Stomach (tissue), 9 donors: ENCODE measurements around the gene SPECC1. TPM values are rescaled to one million over a fixed set of nuclear protein-coding genes. Genes with fewer than 3 reads are reported as not detected.

Source experiments
- DNase-seq, 2 donors: peaks; one replicate each; pipeline versions ENCODE4 v3.0.0 to v3.0.0-alpha.2; 2013 to 2019
- H3K27ac ChIP-seq, 5 donors: fragments of 200-600 bp in 4 of 5; sonication (generic) in 4 of 5; one replicate each; pipeline ENCODE4 v1.5.1; 2013 to 2019; ENCODE audit warnings: mild to moderate bottlenecking in 1 of 5, moderate library complexity in 1 of 5
- H3K27me3 ChIP-seq, 3 donors: fragments of 200-600 bp; sonication (generic); one replicate each; pipeline ENCODE4 v1.5.1; 2017 to 2019; ENCODE audit warnings: mixed run types in 1 of 3
- H3K36me3 ChIP-seq, 4 donors: fragments of 200-600 bp; sonication (generic); 1 replicate in 3 of 4; 2 replicates in 1 of 4; pipeline ENCODE4 v1.5.1; 2016 to 2019
- H3K4me1 ChIP-seq, 4 donors: fragments of 200-600 bp; sonication (generic); one replicate each; pipeline ENCODE4 v1.5.1; 2016 to 2019
- H3K4me3 ChIP-seq, 4 donors: fragments of 200-600 bp; sonication (generic) in 3 of 4; one replicate each; pipeline ENCODE4 v1.5.1; 2016 to 2019; ENCODE audit warnings: mild to moderate bottlenecking in 1 of 4
- H3K9me3 ChIP-seq, 4 donors: fragments of 200-600 bp; sonication (generic); one replicate each; pipeline ENCODE4 v1.5.1; 2016 to 2019
- CTCF ChIP-seq, 7 experiments: fragments of 450-650 bp in 4 of 7; fragments of 200-600 bp in 3 of 7; sonication (generic) in 3 of 7; IDR thresholded peaks; one replicate each; pipeline ENCODE4 v1.5.1; 2016 to 2019; ENCODE audit warnings: antibody characterized with exemption in 7 of 7, control low read depth in 2 of 7, mild to moderate bottlenecking in 1 of 7
- EP300 ChIP-seq: sonication (generic); formaldehyde crosslinking; IDR thresholded peaks from one replicate; pipeline ENCODE4 v1.6.1; 2017; ENCODE audit warnings: antibody characterized with exemption
- POLR2A ChIP-seq, 4 donors: fragments of 450-650 bp; IDR thresholded peaks; one replicate each; pipeline ENCODE4 v1.6.1; 2016; ENCODE audit warnings: antibody characterized with exemption in 4 of 4, control low read depth in 2 of 4, mild to moderate bottlenecking in 1 of 4, moderate library complexity in 1 of 4
- POLR2AphosphoS5 ChIP-seq, 3 donors: sonication (generic); formaldehyde crosslinking; IDR thresholded peaks; one replicate each; pipeline ENCODE4 v1.6.1; 2016; ENCODE audit warnings: antibody characterized with exemption in 3 of 3
- WGBS, 5 donors: extraction: QIAGEN DNeasy Blood & Tissue Kit in 3 of 5; methylation state at CpG; one replicate each; pipeline versions ENCODE4 v1.1.5 to v1.1.7; 2013 to 2018; 5-methylcytosine and 5-hydroxymethylcytosine counted together
- intact Hi-C: fragments of 100-400 bp; cut with DNase I; formaldehyde crosslinking; loops from one replicate; pipeline ENCODE4 v1.15.1; 2023; ENCODE audit warnings: low total_unique reads
- polyA plus RNA-seq, 3 donors: library from polyadenylated mRNA; stranded (reverse); fragments of 200-250 nt; gene quantifications; one replicate each; pipeline ENCODE4 v1.2.3, GENCODE V29; 2013
- total RNA-seq, 5 donors: library from RNA; depleted of rRNA; stranded (reverse); fragments of >200 nt; gene quantifications; one replicate each; pipeline versions ENCODE4 v1.1.0 to v1.2.3, GENCODE V29; 2014 to 2016
- donor health status: healthy with polysubstance abuse.
- donor health status: Bipolar disorder and iron deficiency.
- donor health status: healthy.

The SPECC1 gene
- total and polyA plus RNA-seq, 8 donors = 12.8 to 161 (median 34.5) TPM

DNA sequence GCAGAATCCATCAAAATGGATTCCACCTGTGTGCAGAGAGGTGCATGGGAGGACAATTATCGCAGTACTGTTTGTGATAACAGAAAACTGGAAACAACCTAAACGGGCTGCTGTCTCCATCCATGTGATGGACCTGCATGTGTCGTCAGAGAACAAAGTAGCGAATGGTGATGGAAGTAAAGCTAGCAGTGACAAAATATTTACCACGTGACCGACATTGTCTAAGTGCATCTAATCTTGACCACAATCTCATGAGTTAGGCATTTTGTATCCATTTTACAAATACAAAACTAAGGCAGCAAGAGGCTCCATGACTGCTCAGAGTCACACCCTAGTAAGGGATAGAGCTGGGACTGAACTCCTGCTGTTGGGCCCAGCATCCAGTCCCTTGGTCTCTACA lies 270.9 kb downstream of the SPECC1 start:
- H3K4me1 ChIP-seq = peaks cover 0 to 25% (median 1%) of the 10 kb centered on the region in 4 donors
- H3K27ac ChIP-seq = no peak overlapping the region
- H3K27me3 ChIP-seq = no peaks in the 10 kb centered on the region
- intact Hi-C loops = no loop called here
- H3K9me3 ChIP-seq = no peaks in the 10 kb centered on the region
- TF ChIP-seq EP300 (no peak), POLR2AphosphoS5 (IDR thresholded peaks at IDR 0.05) (no peak), POLR2A (IDR thresholded peaks at IDR 0.05) (no peak), CTCF (IDR thresholded peaks at IDR 0.05) (no peak)
- no peak for DNase-seq
- H3K4me3 ChIP-seq = no peak overlapping the region
- WGBS, 5 donors = 91 to 98% (median 94%) methylated on average over 6 of the region's 6 CpGs
- peaks cover 0 to 20% (median 0%) of the 10 kb centered on the region in 4 donors for H3K36me3 ChIP-seq

- no peak overlapping the region for H3K4me3 ChIP-seq
- DNase-seq = no peak
- no peaks in the 10 kb centered on the region for H3K27me3 ChIP-seq
- H3K36me3 ChIP-seq = peaks cover 0 to 20% (median 0%) of the 10 kb centered on the region in 4 donors
- H3K4me1 ChIP-seq = peaks cover 0 to 24% (median 1%) of the 10 kb centered on the region in 4 donors
- intact Hi-C loops = no loop called here
- H3K27ac ChIP-seq = no peak overlapping the region
- no peak for TF ChIP-seq POLR2A (IDR thresholded peaks at IDR 0.05)
- no peak for TF ChIP-seq CTCF (IDR thresholded peaks at IDR 0.05)
- TF ChIP-seq POLR2AphosphoS5 (IDR thresholded peaks at IDR 0.05) = no peak
- no peak for TF ChIP-seq EP300
- 86 to 96% (median 91%) methylated on average over 10 of the region's 10 CpGs for WGBS, 5 donors
- no peaks in the 10 kb centered on the region for H3K9me3 ChIP-seq
Measured at GRCh38 chr17:20280851-20281250, 271.7 kb downstream of the SPECC1 start.

- peaks cover 0 to 20% (median 0%) of the 10 kb centered on the region in 4 donors for H3K36me3 ChIP-seq
- peaks cover 0 to 14% (median 1%) of the 10 kb centered on the region in 4 donors for H3K4me1 ChIP-seq
- DNase-seq = no peak
- H3K9me3 ChIP-seq = no peaks in the 10 kb centered on the region
- WGBS, 5 donors = 64 to 82% (median 74%) methylated on average over 11 of the region's 11 CpGs
- intact Hi-C loops = no loop called here
- H3K27ac ChIP-seq = no peak overlapping the region
- TF ChIP-seq CTCF (IDR thresholded peaks at IDR 0.05) (no peak), POLR2AphosphoS5 (IDR thresholded peaks at IDR 0.05) (no peak), EP300 (no peak), POLR2A (IDR thresholded peaks at IDR 0.05) (no peak)
- no peaks in the 10 kb centered on the region for H3K27me3 ChIP-seq
- no peak overlapping the region for H3K4me3 ChIP-seq
Measured at GRCh38 chr17:20281860-20282259, 272.7 kb downstream of the SPECC1 start.

DNA sequence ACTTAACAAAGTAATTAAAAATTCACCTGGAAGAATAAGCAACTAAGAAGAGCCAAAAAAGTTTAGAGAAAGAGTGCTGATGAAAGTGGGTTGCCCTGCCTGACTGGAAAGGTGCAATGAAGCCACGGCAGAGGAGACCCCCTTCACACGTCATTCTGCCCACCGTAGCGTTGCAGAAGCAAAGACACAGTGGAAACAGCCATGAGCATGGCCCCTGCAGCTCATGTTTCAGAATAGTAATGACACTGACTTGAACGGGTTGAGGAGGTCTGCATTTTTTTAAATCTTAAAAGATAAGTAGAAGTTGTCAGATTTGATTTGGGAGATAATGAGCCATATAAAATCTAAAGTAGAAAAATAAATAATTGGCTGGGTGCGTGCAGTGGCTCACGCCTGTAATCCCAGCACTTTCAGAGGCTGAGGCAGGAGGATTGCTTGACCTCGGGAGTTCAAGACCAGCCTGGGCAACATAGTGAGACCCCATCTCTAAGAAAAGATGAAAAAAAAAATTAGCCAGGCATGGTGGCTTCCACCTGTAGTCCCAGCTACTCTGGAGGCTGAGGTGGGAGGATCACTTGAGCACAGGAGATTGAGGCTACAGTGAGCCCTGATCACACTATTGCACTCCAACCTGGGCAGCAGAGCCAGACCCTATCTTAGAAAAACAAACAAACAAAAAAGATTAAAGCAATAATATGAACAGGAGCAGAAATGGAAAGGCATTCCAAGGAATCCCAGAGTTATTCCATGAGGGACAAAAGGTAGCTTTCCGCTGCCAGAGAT lies 273.6 kb downstream of the SPECC1 start:
- no peak overlapping the region for H3K27ac ChIP-seq

GRCh38 chr17:20284022-20284421 lies 274.9 kb downstream of the SPECC1 start:
- intact Hi-C loops = no loop called here

More for the DNA sequence above, 273.6 kb downstream of the SPECC1 start:
- Histone ChIP-seq H3K9me3 (no peaks in the 10 kb centered on the region), H3K27me3 (no peaks in the 10 kb centered on the region), H3K4me1 (peaks cover 0 to 11% (median 1%) of the 10 kb centered on the region in 4 donors), H3K36me3 (peaks cover 0 to 20% (median 0%) of the 10 kb centered on the region in 4 donors), H3K4me3 (no peak overlapping the region)
- intact Hi-C loops = no loop called here
- no peak for DNase-seq
- WGBS, 5 donors = 89 to 93% (median 91%) methylated on average over 9 of the region's 9 CpGs
- TF ChIP-seq EP300 = no peak

More at GRCh38 chr17:20284022-20284421, 274.9 kb downstream of the SPECC1 start:
- no peak for DNase-seq
- Histone ChIP-seq H3K27ac (no peak overlapping the region), H3K36me3 (peaks cover 0 to 20% (median 0%) of the 10 kb centered on the region in 4 donors), H3K9me3 (no peaks in the 10 kb centered on the region), H3K4me3 (no peak overlapping the region), H3K4me1 (peaks cover 0 to 11% (median 1%) of the 10 kb centered on the region in 4 donors), H3K27me3 (no peaks in the 10 kb centered on the region)
- 61 to 88% (median 80%) methylated on average over 3 of the region's 3 CpGs for WGBS, 5 donors
- no peak for TF ChIP-seq POLR2AphosphoS5 (IDR thresholded peaks at IDR 0.05)
- no peak for TF ChIP-seq CTCF (IDR thresholded peaks at IDR 0.05)
- no peak for TF ChIP-seq POLR2A (IDR thresholded peaks at IDR 0.05)
- TF ChIP-seq EP300 = no peak
